Nephron progenitor cell (in vitro differentiated cells): ENCODE measurements around the gene F2.
A peak's percentile ranks its signal among the peaks of the same experiment; 100 is the strongest.

Source experiments
- DNase-seq: peaks from one replicate; pipeline ENCODE4 v3.0.0; 2021
- H3K27ac Mint-ChIP-seq: 2 replicates; pipeline ENCODE4 v1.8.0; 2021; ENCODE audit warnings: mild to moderate bottlenecking, moderate library complexity, mixed read lengths
- H3K27me3 Mint-ChIP-seq: 2 replicates; pipeline ENCODE4 v1.8.0; 2021; ENCODE audit warnings: mild to moderate bottlenecking, low read depth, mixed read lengths; ENCODE audit not compliant: poor library complexity
- H3K36me3 Mint-ChIP-seq: 2 replicates; pipeline ENCODE4 v1.8.0; 2021; ENCODE audit warnings: low read depth, mixed read lengths
- H3K4me1 Mint-ChIP-seq: 2 replicates; pipeline ENCODE4 v1.8.0; 2021; ENCODE audit warnings: mixed read lengths
- H3K4me3 Mint-ChIP-seq: 2 replicates; pipeline ENCODE4 v1.8.0; 2021; ENCODE audit warnings: mild to moderate bottlenecking, moderate library complexity, mixed read lengths
- H3K9me3 Mint-ChIP-seq: 2 replicates; pipeline ENCODE4 v1.8.0; 2021; ENCODE audit warnings: mild to moderate bottlenecking, moderate library complexity, mixed read lengths
- TF ChIP-seq, protein P1 (sequence below): fragments of 200-600 bp; sonication (generic); IDR thresholded peaks from 2 replicates; pipeline ENCODE4 v1.5.0; 2021; ENCODE audit warnings: antibody characterized with exemption

The F2 gene

DNA sequence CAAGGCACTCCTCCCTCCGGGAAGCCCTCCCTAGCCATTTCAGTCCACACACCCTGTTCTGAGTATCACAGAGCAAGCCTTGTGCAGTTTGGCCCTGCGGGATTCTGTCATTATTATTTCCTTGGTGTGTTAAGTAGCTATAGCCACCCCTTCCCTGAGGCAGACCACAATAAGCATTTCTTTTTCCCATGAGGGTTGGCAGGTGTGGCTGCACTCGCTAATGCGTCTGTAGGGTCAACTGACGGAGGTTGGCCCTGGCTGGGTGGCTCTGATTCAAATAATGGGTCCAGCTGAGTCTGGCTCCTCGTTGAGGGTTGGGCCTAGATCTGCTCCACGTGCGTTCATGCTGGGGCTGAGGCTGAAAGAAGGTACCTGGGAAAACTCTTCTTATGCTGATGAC is 5.1 kb downstream of the F2 start:
- DNase-seq, result no peak
- no peak overlapping the region for H3K4me3 Mint-ChIP-seq
- H3K27me3 Mint-ChIP-seq, result peaks cover 3% of the 10 kb centered on the region
- peak overlapping the region; percentile 65 for H3K27ac Mint-ChIP-seq
- TF ChIP-seq, protein P1, sequence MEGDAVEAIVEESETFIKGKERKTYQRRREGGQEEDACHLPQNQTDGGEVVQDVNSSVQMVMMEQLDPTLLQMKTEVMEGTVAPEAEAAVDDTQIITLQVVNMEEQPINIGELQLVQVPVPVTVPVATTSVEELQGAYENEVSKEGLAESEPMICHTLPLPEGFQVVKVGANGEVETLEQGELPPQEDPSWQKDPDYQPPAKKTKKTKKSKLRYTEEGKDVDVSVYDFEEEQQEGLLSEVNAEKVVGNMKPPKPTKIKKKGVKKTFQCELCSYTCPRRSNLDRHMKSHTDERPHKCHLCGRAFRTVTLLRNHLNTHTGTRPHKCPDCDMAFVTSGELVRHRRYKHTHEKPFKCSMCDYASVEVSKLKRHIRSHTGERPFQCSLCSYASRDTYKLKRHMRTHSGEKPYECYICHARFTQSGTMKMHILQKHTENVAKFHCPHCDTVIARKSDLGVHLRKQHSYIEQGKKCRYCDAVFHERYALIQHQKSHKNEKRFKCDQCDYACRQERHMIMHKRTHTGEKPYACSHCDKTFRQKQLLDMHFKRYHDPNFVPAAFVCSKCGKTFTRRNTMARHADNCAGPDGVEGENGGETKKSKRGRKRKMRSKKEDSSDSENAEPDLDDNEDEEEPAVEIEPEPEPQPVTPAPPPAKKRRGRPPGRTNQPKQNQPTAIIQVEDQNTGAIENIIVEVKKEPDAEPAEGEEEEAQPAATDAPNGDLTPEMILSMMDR, result no peak
- no peaks in the 10 kb centered on the region for H3K9me3 Mint-ChIP-seq
- H3K4me1 Mint-ChIP-seq, result peaks cover 30% of the 10 kb centered on the region
- no peaks in the 10 kb centered on the region for H3K36me3 Mint-ChIP-seq

DNA sequence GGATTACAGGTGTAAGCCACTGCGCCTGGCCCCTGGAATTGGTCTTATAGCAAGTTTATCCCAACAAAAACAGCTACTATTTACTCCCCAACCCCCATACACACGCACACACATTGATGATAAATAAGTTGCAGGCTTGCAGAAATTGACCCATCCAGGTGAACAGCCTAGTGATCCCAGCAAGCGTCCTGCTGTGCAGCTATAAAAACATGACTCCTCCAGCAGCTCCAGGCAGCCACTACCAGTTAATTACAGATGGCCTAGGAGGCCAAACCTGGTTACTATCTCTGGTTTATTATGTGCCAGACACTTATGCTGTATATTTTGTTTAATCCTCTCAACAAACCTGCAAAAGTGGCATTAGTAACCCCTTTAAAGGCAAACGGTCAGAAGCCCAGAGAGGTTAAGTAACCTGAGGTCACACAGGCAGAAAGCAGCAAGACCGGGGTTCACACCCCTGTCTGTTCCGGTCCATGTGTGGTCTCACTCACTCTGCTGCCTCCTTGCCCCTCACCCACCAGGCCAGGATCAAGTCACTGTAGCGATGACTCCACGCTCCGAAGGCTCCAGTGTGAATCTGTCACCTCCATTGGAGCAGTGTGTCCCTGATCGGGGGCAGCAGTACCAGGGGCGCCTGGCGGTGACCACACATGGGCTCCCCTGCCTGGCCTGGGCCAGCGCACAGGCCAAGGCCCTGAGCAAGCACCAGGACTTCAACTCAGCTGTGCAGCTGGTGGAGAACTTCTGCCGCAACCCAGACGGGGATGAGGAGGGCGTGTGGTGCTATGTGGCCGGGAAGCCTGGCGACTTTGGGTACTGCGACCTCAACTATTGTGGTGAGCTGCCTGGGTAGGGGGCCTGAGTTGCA is 6.6 kb downstream of the F2 start:
- DNase-seq, result no peak
- H3K36me3 Mint-ChIP-seq, result no peaks in the 10 kb centered on the region
- H3K4me1 Mint-ChIP-seq, result peaks cover 22% of the 10 kb centered on the region
- TF ChIP-seq, protein P1, result no peak
- H3K9me3 Mint-ChIP-seq, result no peaks in the 10 kb centered on the region
- H3K27ac Mint-ChIP-seq, result no peak overlapping the region
- no peak overlapping the region for H3K4me3 Mint-ChIP-seq
- H3K27me3 Mint-ChIP-seq, result peaks cover 3% of the 10 kb centered on the region

DNA sequence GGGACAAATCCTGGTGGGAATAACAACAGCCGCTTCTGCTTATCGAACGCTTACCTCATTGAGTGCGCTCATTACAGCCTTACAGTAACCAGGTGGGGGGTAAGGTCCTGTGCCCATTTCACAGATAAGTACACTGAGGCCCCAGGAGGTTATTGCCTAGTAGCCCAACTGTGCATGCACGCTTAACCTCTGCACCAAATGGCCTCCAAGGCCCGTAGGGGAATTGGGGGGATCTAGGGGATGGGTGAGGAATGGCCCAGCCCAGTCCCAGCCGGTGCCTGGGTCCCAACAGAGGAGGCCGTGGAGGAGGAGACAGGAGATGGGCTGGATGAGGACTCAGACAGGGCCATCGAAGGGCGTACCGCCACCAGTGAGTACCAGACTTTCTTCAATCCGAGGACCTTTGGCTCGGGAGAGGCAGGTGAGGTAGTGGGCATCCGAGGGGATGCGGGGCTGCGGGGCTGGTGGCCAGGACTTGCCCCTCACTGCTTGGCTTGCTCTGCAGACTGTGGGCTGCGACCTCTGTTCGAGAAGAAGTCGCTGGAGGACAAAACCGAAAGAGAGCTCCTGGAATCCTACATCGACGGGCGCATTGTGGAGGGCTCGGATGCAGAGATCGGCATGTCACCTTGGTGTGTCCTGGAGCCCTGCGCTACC is 7.3 kb downstream of the F2 start:
- Mint-ChIP-seq H3K4me3 (no peak overlapping the region), H3K27ac (no peak overlapping the region), H3K4me1 (peaks cover 20% of the 10 kb centered on the region), H3K27me3 (peaks cover 3% of the 10 kb centered on the region), H3K9me3 (no peaks in the 10 kb centered on the region), H3K36me3 (no peaks in the 10 kb centered on the region)
- TF ChIP-seq, protein P1, result no peak
- no peak for DNase-seq

DNA sequence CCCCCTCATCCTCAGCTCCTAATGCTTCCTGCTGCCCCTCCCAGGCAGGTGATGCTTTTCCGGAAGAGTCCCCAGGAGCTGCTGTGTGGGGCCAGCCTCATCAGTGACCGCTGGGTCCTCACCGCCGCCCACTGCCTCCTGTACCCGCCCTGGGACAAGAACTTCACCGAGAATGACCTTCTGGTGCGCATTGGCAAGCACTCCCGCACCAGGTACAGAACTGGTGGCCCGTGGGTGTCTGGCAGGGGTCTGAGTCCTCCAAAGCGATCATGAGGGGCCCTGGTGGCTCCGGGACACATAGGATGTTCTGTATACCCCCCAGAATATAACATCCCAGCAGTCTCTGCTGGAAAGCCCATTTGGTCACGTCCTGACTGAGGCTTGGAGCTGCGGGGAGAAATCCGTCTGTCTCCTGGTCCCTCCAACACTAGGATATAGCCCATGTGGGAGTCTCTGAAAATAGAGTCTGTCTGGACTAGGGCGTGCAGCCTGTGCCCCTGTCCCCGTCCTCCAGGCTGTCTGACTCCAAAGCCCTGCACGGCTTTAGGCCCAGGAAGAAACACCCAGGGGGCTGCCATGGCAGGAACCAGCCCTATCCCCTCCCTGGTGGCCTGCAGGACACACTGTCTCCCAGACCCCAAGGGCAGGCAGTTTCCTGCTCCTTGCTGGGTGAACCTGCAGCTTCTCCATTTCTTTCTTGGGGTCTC is 9.1 kb downstream of the F2 start:
- Mint-ChIP-seq H3K27me3 (peaks cover 3% of the 10 kb centered on the region), H3K27ac (no peak overlapping the region), H3K36me3 (no peaks in the 10 kb centered on the region), H3K4me1 (peaks cover 16% of the 10 kb centered on the region), H3K9me3 (no peaks in the 10 kb centered on the region), H3K4me3 (no peak overlapping the region)
- TF ChIP-seq, protein P1, result no peak
- DNase-seq, result no peak

DNA sequence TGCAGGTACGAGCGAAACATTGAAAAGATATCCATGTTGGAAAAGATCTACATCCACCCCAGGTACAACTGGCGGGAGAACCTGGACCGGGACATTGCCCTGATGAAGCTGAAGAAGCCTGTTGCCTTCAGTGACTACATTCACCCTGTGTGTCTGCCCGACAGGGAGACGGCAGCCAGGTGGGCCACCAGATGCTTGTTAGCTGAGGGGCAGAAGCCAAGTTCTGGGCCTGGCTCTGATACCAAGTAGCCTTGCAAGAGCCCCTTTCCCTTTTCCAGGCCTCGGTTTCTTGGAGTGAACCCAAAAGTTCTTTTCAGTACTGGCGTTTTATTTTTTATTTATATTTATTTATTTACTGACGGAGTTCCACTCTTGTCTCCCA is 9.6 kb downstream of the F2 start:
- no peak overlapping the region for H3K27ac Mint-ChIP-seq

More for the DNA sequence above, 9.6 kb downstream of the F2 start:
- Mint-ChIP-seq H3K4me1 (peaks cover 16% of the 10 kb centered on the region), H3K9me3 (no peaks in the 10 kb centered on the region), H3K4me3 (no peak overlapping the region), H3K36me3 (no peaks in the 10 kb centered on the region), H3K27me3 (peaks cover 3% of the 10 kb centered on the region)
- TF ChIP-seq, protein P1, result no peak
- DNase-seq, result no peak
